SK-N-SH (cell line): ENCODE data around the gene ARHGEF26.

ENCODE experiments used
- CTCF ChIP-seq: fragments of 200-600 bp; sonication (generic); IDR thresholded peaks from 2 replicates; pipeline ENCODE4 v1.6.1; 2017; ENCODE audit warnings: antibody characterized with exemption, mild to moderate bottlenecking, moderate library complexity
- EP300 ChIP-seq, 2 experiments: IDR thresholded peaks; 2 replicates each; pipeline versions ENCODE4 v1.4.0 to v1.6.1; 2012; ENCODE audit warnings: borderline replicate concordance in 1 of 2, low read depth in 1 of 2, low read length in 1 of 2
- MAX ChIP-seq: IDR thresholded peaks from 2 replicates; pipeline ENCODE4 v1.4.0; 2012; ENCODE audit warnings: low read depth
- POLR2AphosphoS5 ChIP-seq: IDR thresholded peaks from 2 replicates; pipeline ENCODE4 v1.6.1; 2012; ENCODE audit warnings: low read depth, low read length

- TF ChIP-seq CTCF, result no peak
- no peak for TF ChIP-seq EP300 (IDR thresholded peaks at IDR 0.05; ENCODE audit: borderline replicate concordance in 1 of 2, low read depth in 1 of 2, low read length in 1 of 2)
- TF ChIP-seq MAX, result no peak
- no peak for TF ChIP-seq POLR2AphosphoS5
Observed at GRCh38 chr3:154175041-154175440, 53.9 kb downstream of the ARHGEF26 start.
